OCI-LY3 (cell line): Measurements from ENCODE around the gene IL18R1.

Source experiments
- EZH2phosphoT487 ChIP-seq: fragments of 200-600 bp; shearing (Covaris generic); IDR thresholded peaks from 2 replicates; pipeline ENCODE4 v1.6.1; 2018; ENCODE audit warnings: antibody characterized with exemption, mixed run types, low read depth
- TF ChIP-seq, protein P1 (sequence below): fragments of 200-600, 300-600 bp; sonication (generic); IDR thresholded peaks from 2 replicates; pipeline ENCODE4 v1.5.1; 2014; ENCODE audit warnings: antibody characterized with exemption, low read length, low read depth

DNA sequence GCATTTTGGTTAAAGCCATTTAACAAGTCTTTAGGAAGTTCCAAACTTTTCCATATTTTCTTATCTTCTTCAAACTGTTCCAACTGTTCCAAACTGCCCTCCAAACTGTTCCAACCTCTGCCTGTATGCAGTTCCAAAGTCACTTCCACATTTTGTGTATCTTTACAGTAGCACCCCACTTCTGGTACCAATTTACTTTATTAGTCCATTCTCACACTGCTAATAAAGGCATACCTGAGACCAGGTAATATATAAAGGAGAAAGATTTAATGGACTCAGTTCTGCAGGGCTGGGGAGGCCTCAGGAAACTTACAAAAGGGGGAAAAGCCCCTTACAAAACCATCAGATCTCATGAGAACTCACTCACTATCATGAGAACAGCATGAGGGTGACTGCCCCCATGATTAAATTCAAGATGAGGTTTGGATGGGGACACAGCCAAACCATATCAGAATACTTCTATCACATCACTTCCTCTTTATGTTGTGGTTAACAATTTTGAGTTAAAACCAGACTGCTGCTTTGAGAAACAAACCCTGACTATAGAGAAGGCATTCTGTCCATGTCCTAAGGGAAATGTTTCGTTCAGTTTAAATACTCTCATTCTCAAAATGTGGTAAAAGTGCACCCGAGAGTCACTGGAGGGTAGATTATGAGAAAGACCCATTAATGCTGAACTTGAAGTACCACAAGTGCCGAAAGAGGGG is 11.0 kb downstream of the IL18R1 start:
- no peak for TF ChIP-seq EZH2phosphoT487
- TF ChIP-seq, protein P1, sequence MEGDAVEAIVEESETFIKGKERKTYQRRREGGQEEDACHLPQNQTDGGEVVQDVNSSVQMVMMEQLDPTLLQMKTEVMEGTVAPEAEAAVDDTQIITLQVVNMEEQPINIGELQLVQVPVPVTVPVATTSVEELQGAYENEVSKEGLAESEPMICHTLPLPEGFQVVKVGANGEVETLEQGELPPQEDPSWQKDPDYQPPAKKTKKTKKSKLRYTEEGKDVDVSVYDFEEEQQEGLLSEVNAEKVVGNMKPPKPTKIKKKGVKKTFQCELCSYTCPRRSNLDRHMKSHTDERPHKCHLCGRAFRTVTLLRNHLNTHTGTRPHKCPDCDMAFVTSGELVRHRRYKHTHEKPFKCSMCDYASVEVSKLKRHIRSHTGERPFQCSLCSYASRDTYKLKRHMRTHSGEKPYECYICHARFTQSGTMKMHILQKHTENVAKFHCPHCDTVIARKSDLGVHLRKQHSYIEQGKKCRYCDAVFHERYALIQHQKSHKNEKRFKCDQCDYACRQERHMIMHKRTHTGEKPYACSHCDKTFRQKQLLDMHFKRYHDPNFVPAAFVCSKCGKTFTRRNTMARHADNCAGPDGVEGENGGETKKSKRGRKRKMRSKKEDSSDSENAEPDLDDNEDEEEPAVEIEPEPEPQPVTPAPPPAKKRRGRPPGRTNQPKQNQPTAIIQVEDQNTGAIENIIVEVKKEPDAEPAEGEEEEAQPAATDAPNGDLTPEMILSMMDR: no peak
